GM20431 (cell line): ENCODE data around the gene ATP1B3.
"Not testable (repeated sequence)": the region's sequence is repeated elsewhere in the genome, so short reads cannot be mapped to it uniquely, and the experiment has no call there.

Experiments
- in situ Hi-C: fragments of 300-500 bp; cut with MseI, MboI; formaldehyde crosslinking; loops from one replicate; pipeline ENCODE4 v1.15.0; 2020; ENCODE audit warnings: low sequenced_read_pairs; ENCODE audit not compliant: unreplicated experiment

Gene ATP1B3

GRCh38 chr3:141876381-141876890 is at the start of gene ATP1B3:
ATP1B3 (plus strand) TSS chr3:141876643; CDS start chr3:141876802, 159 bp downstream.
- in situ Hi-C loops, result no loop called here

- in situ Hi-C loops, result no loop called here
Measured at GRCh38 chr3:141828487-141828886, 48.0 kb upstream of the ATP1B3 start.

- in situ Hi-C loops, result no loop called here
Measured at GRCh38 chr3:141828890-141829289, 47.6 kb upstream of the ATP1B3 start.

- in situ Hi-C loops, result no loop called here
Measured at GRCh38 chr3:141830508-141830907, 45.9 kb upstream of the ATP1B3 start.

- in situ Hi-C loops, result no loop called here
Measured at GRCh38 chr3:141834292-141834691, 42.2 kb upstream of the ATP1B3 start.

GRCh38 chr3:141835557-141836229 is 40.8 kb upstream of the ATP1B3 start:
- in situ Hi-C loops, result no loop called here

- in situ Hi-C loops, result no loop called here
Measured at GRCh38 chr3:141839389-141839788, 37.1 kb upstream of the ATP1B3 start.

- in situ Hi-C loops, result no loop called here
Measured at GRCh38 chr3:141840737-141841544, 35.5 kb upstream of the ATP1B3 start.

GRCh38 chr3:141844108-141844507 is 32.3 kb upstream of the ATP1B3 start:
- in situ Hi-C loops, result no loop called here

- in situ Hi-C loops, result no loop called here
Measured at GRCh38 chr3:141844812-141845211, 31.6 kb upstream of the ATP1B3 start.

GRCh38 chr3:141845407-141846049 is 30.9 kb upstream of the ATP1B3 start:
- in situ Hi-C loops, result no loop called here

- in situ Hi-C loops, result no loop called here
Measured at GRCh38 chr3:141846050-141846433, 30.4 kb upstream of the ATP1B3 start.

GRCh38 chr3:141848159-141848748 is 28.2 kb upstream of the ATP1B3 start:
- in situ Hi-C loops, result not testable (repeated sequence)

- in situ Hi-C loops, result no loop called here
Measured at GRCh38 chr3:141849056-141849815, 27.2 kb upstream of the ATP1B3 start.

GRCh38 chr3:141851411-141851810 is 25.0 kb upstream of the ATP1B3 start:
- in situ Hi-C loops, result no loop called here

- in situ Hi-C loops, result no loop called here
Measured at GRCh38 chr3:141853081-141853601, 23.3 kb upstream of the ATP1B3 start.

- in situ Hi-C loops, result no loop called here
Measured at GRCh38 chr3:141853629-141854168, 22.7 kb upstream of the ATP1B3 start.

GRCh38 chr3:141854599-141854998 is 21.8 kb upstream of the ATP1B3 start:
- in situ Hi-C loops, result no loop called here

GRCh38 chr3:141858312-141858711 is 18.1 kb upstream of the ATP1B3 start:
- in situ Hi-C loops, result no loop called here
